HG03520 (cell line): Measurements from ENCODE around the gene COX14.

Source experiments
- ATAC-seq: cut with Tn5 transposase; IDR thresholded peaks from one replicate; pipeline ENCODE4 v1.9.1; 2021; ENCODE audit warnings: mild to moderate bottlenecking, moderate library complexity; ENCODE audit not compliant: unreplicated experiment

COX14 gene

GRCh38 chr12:50084775-50085614 lies 27.0 kb upstream of the COX14 start, which contains the start of gene SMARCD1:
SMARCD1 (plus strand) TSS chr12:50085342; CDS start chr12:50085370, 28 bp downstream.
- peak; percentile 60 for ATAC-seq

- no peak for ATAC-seq
Observed at GRCh38 chr12:50085615-50086072, 26.4 kb upstream of the COX14 start.

- ATAC-seq = no peak
Observed at GRCh38 chr12:50086148-50086547, 25.9 kb upstream of the COX14 start.

- no peak for ATAC-seq
Observed at GRCh38 chr12:50087151-50087550, 24.9 kb upstream of the COX14 start.

GRCh38 chr12:50087995-50088394 lies 24.0 kb upstream of the COX14 start:
- ATAC-seq = no peak

GRCh38 chr12:50088577-50089335 lies 23.3 kb upstream of the COX14 start:
- ATAC-seq = no peak

GRCh38 chr12:50089730-50090129 lies 22.3 kb upstream of the COX14 start:
- no peak for ATAC-seq

GRCh38 chr12:50090391-50090790 lies 21.6 kb upstream of the COX14 start:
- ATAC-seq = no peak

- no peak for ATAC-seq
Observed at GRCh38 chr12:50097952-50098351, 14.1 kb upstream of the COX14 start.

GRCh38 chr12:50099302-50100008 lies 12.6 kb upstream of the COX14 start:
- no peak for ATAC-seq

- ATAC-seq = no peak
Observed at GRCh38 chr12:50100561-50100960, 11.5 kb upstream of the COX14 start.

GRCh38 chr12:50101663-50102062 lies 10.4 kb upstream of the COX14 start:
- ATAC-seq = no peak

- ATAC-seq = no peak
Observed at GRCh38 chr12:50102131-50102531, 9.9 kb upstream of the COX14 start.

GRCh38 chr12:50102646-50103309 lies 9.3 kb upstream of the COX14 start:
- ATAC-seq = no peak

GRCh38 chr12:50103351-50103750 lies 8.7 kb upstream of the COX14 start:
- no peak for ATAC-seq

- no peak for ATAC-seq
Observed at GRCh38 chr12:50103767-50104321, 8.2 kb upstream of the COX14 start, which contains the start of gene GPD1. GPD1 (plus strand) TSS chr12:50104008; CDS start chr12:50104051, 43 bp downstream.

- ATAC-seq = no peak
Observed at GRCh38 chr12:50104417-50105366, 7.3 kb upstream of the COX14 start.

- ATAC-seq = no peak
Observed at GRCh38 chr12:50105913-50106450, 6.1 kb upstream of the COX14 start.

GRCh38 chr12:50106907-50107306 lies 5.1 kb upstream of the COX14 start:
- ATAC-seq = no peak
